HG02571 (cell line): ENCODE results near the gene LILRB4.
"Not testable (repeated sequence)": the region's sequence is repeated elsewhere in the genome, so short reads cannot be mapped to it uniquely, and the experiment has no call there.

Experiments used
- ATAC-seq: cut with Tn5 transposase; IDR thresholded peaks from one replicate; pipeline ENCODE4 v1.9.1; 2021; ENCODE audit warnings: mild to moderate bottlenecking, moderate library complexity; ENCODE audit not compliant: unreplicated experiment

LILRB4 gene

GRCh38 chr19:54648129-54648528 is 14.7 kb upstream of the LILRB4 start:
- ATAC-seq, result no peak

GRCh38 chr19:54650108-54650655 is 12.6 kb upstream of the LILRB4 start:
- no peak for ATAC-seq

- ATAC-seq, result no peak
These were observed 9.5 kb upstream of the LILRB4 start for GRCh38 chr19:54653181-54653809.

- no peak for ATAC-seq
These were observed 8.1 kb upstream of the LILRB4 start for GRCh38 chr19:54654447-54655321.

- ATAC-seq, result no peak
These were observed 3.5 kb upstream of the LILRB4 start for GRCh38 chr19:54659300-54659699.

GRCh38 chr19:54660306-54660705 is 2.5 kb upstream of the LILRB4 start:
- no peak for ATAC-seq

- ATAC-seq, result no peak
These were observed 1.8 kb upstream of the LILRB4 start for GRCh38 chr19:54660964-54661363.

GRCh38 chr19:54661846-54662481 is 821 bp upstream of the LILRB4 start:
- no peak for ATAC-seq

GRCh38 chr19:54665530-54665929 is 2.7 kb downstream of the LILRB4 start:
- no peak for ATAC-seq

GRCh38 chr19:54667217-54667616 is 4.4 kb downstream of the LILRB4 start:
- no peak for ATAC-seq

GRCh38 chr19:54668353-54668752 is 5.6 kb downstream of the LILRB4 start:
- no peak for ATAC-seq

- no peak for ATAC-seq
These were observed 8.0 kb downstream of the LILRB4 start for GRCh38 chr19:54670576-54671357.

- ATAC-seq, result no peak
These were observed 10.4 kb downstream of the LILRB4 start for GRCh38 chr19:54673222-54673621.

- no peak for ATAC-seq
These were observed 11.3 kb downstream of the LILRB4 start for GRCh38 chr19:54674021-54674617.

GRCh38 chr19:54676210-54676834 is 13.5 kb downstream of the LILRB4 start:
- ATAC-seq, result not testable (repeated sequence)

GRCh38 chr19:54677217-54677616 is 14.4 kb downstream of the LILRB4 start:
- ATAC-seq, result no peak

- not testable (repeated sequence) for ATAC-seq
These were observed 18.8 kb downstream of the LILRB4 start for GRCh38 chr19:54681596-54681995.

GRCh38 chr19:54682306-54682856 is 19.6 kb downstream of the LILRB4 start:
- no peak for ATAC-seq

- no peak for ATAC-seq
These were observed 21.7 kb downstream of the LILRB4 start for GRCh38 chr19:54684527-54684926.
